HepG2 (cell line): ENCODE measurements around the gene CDC14A. TPM values are rescaled to one million over a fixed set of nuclear protein-coding genes. Genes with fewer than 3 reads are reported as not detected.

Experiments used
- ATAC-seq: fragments of 200-7000 bp; cut with Tn5 transposase; 3 replicates; pipeline ENCODE4 v1.9.1; 2020; ENCODE audit warnings: mild to moderate bottlenecking, moderate library complexity
- BruUV-seq: library from RNA; stranded (reverse); fragments of 400-500 nt; replicated peaks from 2 replicates; lab custom pipeline; 2021; lab: Mats Ljungman, UMichigan
- CTCF ChIA-PET: fragments of 300-600 bp; formaldehyde crosslinking; extraction: SDS; loops from one replicate; lab custom pipeline; 2021; ENCODE audit warnings: low total read pairs, inconsistent platforms, low intra/inter-chr PET ratio; lab: Yijun Ruan, JAX
- POLR2A ChIA-PET: fragments of 350-600 bp; sonication (Branson Sonifier 250); formaldehyde crosslinking; loops from one replicate; lab custom pipeline; 2020; ENCODE audit warnings: antibody characterized with exemption, inconsistent platforms; lab: Yijun Ruan, JAX
- DNase-seq: peaks from one replicate; pipeline ENCODE4 v3.0.0-alpha.2; 2015; ENCODE audit warnings: low spot score
- FAIRE-seq: peaks from 3 replicates; lab custom pipeline; 2011; peaks lifted over from hg19 to GRCh38; lab: Jason Lieb, UNC
- H2AFZ ChIP-seq: one replicate; pipeline ENCODE4 v1.6.1; 2011; ENCODE audit warnings: low read length, inconsistent platforms
- H3K27ac ChIP-seq: fragments of 300-600 bp; 3 replicates; pipeline ENCODE4 v1.8.0; 2011; ENCODE audit warnings: mixed run types, mild to moderate bottlenecking, mixed read lengths, low read length, inconsistent platforms; ENCODE audit not compliant: insufficient read depth; ENCODE audit errors: extremely low read length
- H3K27me3 ChIP-seq, 2 experiments: fragments of 200-600 bp in 1 of 2; 2 replicates in 1 of 2; 3 replicates in 1 of 2; pipeline versions ENCODE4 v1.6.0 to v1.8.0; 2011; ENCODE audit warnings: low read length in 2 of 2, mild to moderate bottlenecking in 2 of 2, moderate library complexity in 2 of 2, inconsistent platforms in 1 of 2; ENCODE audit not compliant: insufficient read depth in 2 of 2, control insufficient read depth in 1 of 2
- H3K36me3 ChIP-seq, 2 experiments: fragments of 200-600 bp in 1 of 2; replicated peaks in 1 of 2; 2 replicates in 1 of 2; 3 replicates in 1 of 2; pipeline versions ENCODE4 v1.5.1 to v1.8.0; 2011; ENCODE audit warnings: low read length in 2 of 2, inconsistent platforms in 1 of 2; ENCODE audit not compliant: insufficient read depth in 2 of 2, control insufficient read depth in 1 of 2
- H3K4me1 ChIP-seq: 2 replicates; pipeline ENCODE4 v1.5.1; 2012; ENCODE audit warnings: low read length, inconsistent platforms; ENCODE audit not compliant: insufficient read depth
- H3K4me2 ChIP-seq: 2 replicates; pipeline ENCODE4 v1.6.0; 2011; ENCODE audit warnings: low read depth, low read length, inconsistent platforms
- H3K4me3 ChIP-seq, 3 experiments: fragments of 200-600 bp in 1 of 3; sonication (generic), shearing (Covaris generic) in 1 of 3; replicated peaks in 1 of 3; 2 replicates each; pipeline ENCODE4 v1.5.1; 2011 to 2016; ENCODE audit warnings: low read length in 3 of 3, inconsistent platforms in 2 of 3, low read depth in 2 of 3, mild to moderate bottlenecking in 2 of 3, control low read depth in 1 of 3, mixed read lengths in 1 of 3; ENCODE audit not compliant: insufficient read depth in 1 of 3
- H3K79me2 ChIP-seq: one replicate; pipeline ENCODE4 v1.6.1; 2011; ENCODE audit warnings: low read length, inconsistent platforms; ENCODE audit not compliant: insufficient read depth
- H3K9ac ChIP-seq: 2 replicates; pipeline ENCODE4 v1.6.0; 2011; ENCODE audit warnings: mild to moderate bottlenecking, low read depth, low read length, inconsistent platforms; ENCODE audit not compliant: insufficient read depth
- H3K9me3 ChIP-seq: 2 replicates; pipeline ENCODE4 v1.5.1; 2012; ENCODE audit warnings: mild to moderate bottlenecking, low read length
- H4K20me1 ChIP-seq: 2 replicates; pipeline ENCODE4 v1.6.0; 2011; ENCODE audit warnings: inconsistent platforms, mild to moderate bottlenecking, low read length, moderate library complexity; ENCODE audit not compliant: insufficient read depth
- HNF4A ChIP-seq: sonication (generic); formaldehyde crosslinking; IDR thresholded peaks from 2 replicates; pipeline ENCODE4 v1.4.0; 2020; ENCODE audit warnings: missing genetic modification reagents
- PAXIP1 ChIP-seq: sonication (generic); formaldehyde crosslinking; conservative IDR thresholded peaks from 2 replicates; pipeline ENCODE4 v1.4.0; 2020; ENCODE audit warnings: mild to moderate bottlenecking, missing genetic modification reagents, moderate library complexity
- RFX1 ChIP-seq: fragments of 450-650 bp; IDR thresholded peaks from 2 replicates; pipeline ENCODE4 v1.6.1; 2017
- ZNF512 ChIP-seq: sonication (generic); formaldehyde crosslinking; IDR thresholded peaks from 2 replicates; pipeline ENCODE4 v1.4.0; 2020; ENCODE audit warnings: mild to moderate bottlenecking, missing genetic modification reagents
- ZNF547 ChIP-seq: sonication (generic); formaldehyde crosslinking; IDR thresholded peaks from 2 replicates; pipeline ENCODE4 v1.5.1; 2020; ENCODE audit warnings: mild to moderate bottlenecking, missing genetic modification reagents
- ZNF800 ChIP-seq: sonication (generic); formaldehyde crosslinking; IDR thresholded peaks from 2 replicates; pipeline ENCODE4 v1.4.0; 2020; ENCODE audit warnings: missing genetic modification reagents
- WGBS: methylation state at CpG from one replicate; pipeline ENCODE4 v1.1.6; 2017; ENCODE audit warnings: low lambda C conversion rate; 5-methylcytosine and 5-hydroxymethylcytosine counted together
- in situ Hi-C: cut with HindIII; loops from 2 replicates; pipeline ENCODE4 v1.10.0; 2017; ENCODE audit warnings: low pct_unique_long_range_greater_than_20kb; ENCODE audit not compliant: extremely low pct_ligation_motif_present
- intact Hi-C: fragments of 100-400 bp; cut with micrococcal nuclease; formaldehyde crosslinking; loops from one replicate; pipeline ENCODE4 v1.10.0; 2022; ENCODE audit not compliant: unreplicated experiment
- polyA plus RNA-seq, 8 experiments: library from polyadenylated mRNA; depleted of rRNA in 3 of 8; stranded (reverse) in 7 of 8; unstranded in 1 of 8; fragments of >200 nt; fragmentation: Illumina TruSeq in 4 of 8; extraction: Trizol in 4 of 8; gene quantifications; 2 replicates each; pipeline versions ENCODE4 v1.2.1 to v1.2.3, GENCODE V29; 2011 to 2016; ENCODE audit warnings: low read depth in 4 of 8, missing spikeins in 1 of 8, mixed read lengths in 1 of 8; ENCODE audit not compliant: insufficient read depth in 1 of 8
- total RNA-seq, 5 experiments: library from RNA; depleted of rRNA; stranded (reverse); fragments of >200 nt; fragmentation: Illumina TruSeq; extraction: Trizol; gene quantifications; 2 replicates each; pipeline ENCODE4 v1.2.3, GENCODE V29; 2016; ENCODE audit warnings: low read depth in 1 of 5

Gene CDC14A
- total and polyA plus RNA-seq, 2 of the 13 experiments (the other 11 are each of a cell fraction or from before 2014, with no cell fraction given): 2.8 to 4.9 TPM

- in situ Hi-C loops: no loop called here
- ATAC-seq (peak; percentile 46), FAIRE-seq (no peak), DNase-seq (no peak)
- no peak overlapping the region for H3K4me3 ChIP-seq
- no peak overlapping the region for H3K4me2 ChIP-seq
- no peaks in the 10 kb centered on the region for H3K27me3 ChIP-seq
- no peaks in the 10 kb centered on the region for H3K79me2 ChIP-seq
- H3K4me1 ChIP-seq: peaks cover 23% of the 10 kb centered on the region
- 73% methylated on average over 3 of the region's 3 CpGs for WGBS
- no peaks in the 10 kb centered on the region for H3K36me3 ChIP-seq
- CTCF ChIA-PET: no interaction called here
- intact Hi-C loops: no loop called here
- no peaks in the 10 kb centered on the region for H4K20me1 ChIP-seq
- H3K9ac ChIP-seq: no peak overlapping the region
- H3K27ac ChIP-seq: peak overlapping the region; percentile 12
- no peaks in the 10 kb centered on the region for H3K9me3 ChIP-seq
- POLR2A ChIA-PET: no interaction called here
- BruUV-seq: no TSS peak
- TF ChIP-seq HNF4A (CRISPR knock-in tag) (0 out of 2 replicates have a peak, but pooled peaks have one; percentile 9), RFX1 (no peak), PAXIP1 (peak; percentile 15; the same call in 1 of the 2 replicates)
- no peak overlapping the region for H2AFZ ChIP-seq
Observed at GRCh38 chr1:100343897-100344296, 8.4 kb upstream of the CDC14A start.

GRCh38 chr1:100344774-100345173 is 7.5 kb upstream of the CDC14A start:
- intact Hi-C loops (no loop called here), in situ Hi-C loops (no loop called here)
- Histone ChIP-seq H2AFZ (no peak overlapping the region), H3K9ac (no peak overlapping the region), H3K27ac (no peak overlapping the region), H3K9me3 (no peaks in the 10 kb centered on the region), H3K79me2 (no peaks in the 10 kb centered on the region), H4K20me1 (no peaks in the 10 kb centered on the region), H3K4me1 (peaks cover 31% of the 10 kb centered on the region), H3K4me3 (no peak overlapping the region), H3K36me3 (no peaks in the 10 kb centered on the region), H3K4me2 (no peak overlapping the region), H3K27me3 (no peaks in the 10 kb centered on the region)
- CTCF ChIA-PET: no interaction called here
- POLR2A ChIA-PET: no interaction called here
- no peak for DNase-seq
- no peak for ATAC-seq
- 60% methylated on average over 2 of the region's 2 CpGs for WGBS
- TF ChIP-seq ZNF800 (CRISPR knock-in tag) (no peak), ZNF547 (CRISPR knock-in tag) (no peak), ZNF512 (CRISPR knock-in tag) (no peak)
- BruUV-seq: no TSS peak
- FAIRE-seq: no peak
